Kidney (tissue), 14 donors: ENCODE measurements around the gene VOPP1. TPM values are rescaled to one million over a fixed set of nuclear protein-coding genes. Genes with fewer than 3 reads are reported as not detected.

Experiments used
- DNase-seq, 5 donors: peaks; one replicate each; pipeline ENCODE4 v3.0.0-alpha.2; 2013 to 2020
- FAIRE-seq: peaks from 2 replicates; lab custom pipeline; 2012; peaks lifted over from hg19 to GRCh38; lab: Jason Lieb, UNC
- H3K27ac ChIP-seq, 2 donors: one replicate each; pipeline ENCODE4 v1.7.0; 2013; ENCODE audit warnings: low read depth in 2 of 2, low read length in 2 of 2, inconsistent platforms in 1 of 2
- H3K27me3 ChIP-seq: one replicate; pipeline ENCODE4 v1.7.1; 2013; ENCODE audit warnings: low read length, inconsistent platforms; ENCODE audit not compliant: control insufficient read depth, insufficient read depth
- H3K36me3 ChIP-seq, 3 donors: one replicate each; pipeline versions ENCODE4 v1.7.0 to v1.7.1; 2013; ENCODE audit warnings: low read length in 3 of 3, control low read depth in 1 of 3, inconsistent platforms in 1 of 3; ENCODE audit not compliant: insufficient read depth in 3 of 3, control insufficient read depth in 2 of 3
- H3K4me1 ChIP-seq, 3 donors: one replicate each; pipeline versions ENCODE4 v1.7.0 to v1.7.1; 2013; ENCODE audit warnings: low read length in 3 of 3, inconsistent platforms in 1 of 3, low read depth in 1 of 3; ENCODE audit not compliant: control insufficient read depth in 2 of 3, insufficient read depth in 2 of 3
- H3K4me3 ChIP-seq, 3 donors: one replicate each; pipeline versions ENCODE4 v1.7.0 to v1.8.1; 2013; ENCODE audit warnings: low read length in 3 of 3, control low read depth in 1 of 3, inconsistent platforms in 1 of 3
- H3K9ac ChIP-seq, 3 donors: one replicate each; pipeline versions ENCODE4 v1.7.0 to v1.7.1; 2013; ENCODE audit warnings: low read length in 3 of 3, control low read depth in 1 of 3, inconsistent platforms in 1 of 3
- H3K9me3 ChIP-seq, 3 donors: one replicate each; pipeline versions ENCODE4 v1.7.0 to v1.7.1; 2013; ENCODE audit warnings: low read length in 3 of 3, control low read depth in 1 of 3, inconsistent platforms in 1 of 3; ENCODE audit not compliant: control insufficient read depth in 2 of 3, insufficient read depth in 1 of 3
- intact Hi-C: fragments of 100-400 bp; cut with DNase I; formaldehyde crosslinking; loops from one replicate; pipeline ENCODE4 v1.11.1; 2022
- polyA plus RNA-seq: library from polyadenylated mRNA; stranded (reverse); fragments of 350-450 nt; fragmentation: Illumina TruSeq; extraction: RNeasy Lipid Tissue Mini Kit (QIAGEN cat#74804); gene quantifications from one replicate; pipeline ENCODE4 v1.2.3, GENCODE V29; 2014; ENCODE audit warnings: low read depth, low replicate concordance; ENCODE audit not compliant: insufficient read depth
- total RNA-seq: library from RNA; stranded (reverse); fragmentation: NEBNext Ultra II Directional; extraction: Animal tissue kit (Norgen Biotek cat#: 25700); gene quantifications from one replicate; pipeline ENCODE4 v1.2.1, GENCODE V29; 2021
- TF ChIP-seq, protein P1 (sequence below): IDR thresholded peaks from 3 replicates; pipeline ENCODE4 v1.5.1; 2012; ENCODE audit warnings: mild to moderate bottlenecking, moderate library complexity, borderline replicate concordance; ENCODE audit not compliant: insufficient read depth; ENCODE audit errors: extremely low read depth
- donor health status: control.
- donor health status: control.
- donor health status: control.
- donor health status: control.
- donor health status: control.
- donor health status: DM: yes; HTN: yes; CAD: no.
- donor health status: Normal renal cell carcinoma (clear cell type).

VOPP1 gene
- total and polyA plus RNA-seq, 2 donors from 2014 or later: 47.3 to 98.7 TPM

GRCh38 chr7:55554038-55554437 is 18.3 kb downstream of the VOPP1 start:
- H3K9me3 ChIP-seq: no peaks in the 10 kb centered on the region
- TF ChIP-seq, protein P1, sequence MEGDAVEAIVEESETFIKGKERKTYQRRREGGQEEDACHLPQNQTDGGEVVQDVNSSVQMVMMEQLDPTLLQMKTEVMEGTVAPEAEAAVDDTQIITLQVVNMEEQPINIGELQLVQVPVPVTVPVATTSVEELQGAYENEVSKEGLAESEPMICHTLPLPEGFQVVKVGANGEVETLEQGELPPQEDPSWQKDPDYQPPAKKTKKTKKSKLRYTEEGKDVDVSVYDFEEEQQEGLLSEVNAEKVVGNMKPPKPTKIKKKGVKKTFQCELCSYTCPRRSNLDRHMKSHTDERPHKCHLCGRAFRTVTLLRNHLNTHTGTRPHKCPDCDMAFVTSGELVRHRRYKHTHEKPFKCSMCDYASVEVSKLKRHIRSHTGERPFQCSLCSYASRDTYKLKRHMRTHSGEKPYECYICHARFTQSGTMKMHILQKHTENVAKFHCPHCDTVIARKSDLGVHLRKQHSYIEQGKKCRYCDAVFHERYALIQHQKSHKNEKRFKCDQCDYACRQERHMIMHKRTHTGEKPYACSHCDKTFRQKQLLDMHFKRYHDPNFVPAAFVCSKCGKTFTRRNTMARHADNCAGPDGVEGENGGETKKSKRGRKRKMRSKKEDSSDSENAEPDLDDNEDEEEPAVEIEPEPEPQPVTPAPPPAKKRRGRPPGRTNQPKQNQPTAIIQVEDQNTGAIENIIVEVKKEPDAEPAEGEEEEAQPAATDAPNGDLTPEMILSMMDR: no peak
- intact Hi-C loops: no loop called here
- peaks cover 4 to 24% (median 20%) of the 10 kb centered on the region in 3 donors for H3K4me1 ChIP-seq
- H3K27me3 ChIP-seq: no peaks in the 10 kb centered on the region
- DNase-seq (no peak), FAIRE-seq (no peak)
- H3K4me3 ChIP-seq: no peak overlapping the region
- no peak overlapping the region for H3K9ac ChIP-seq
- no peaks in the 10 kb centered on the region for H3K36me3 ChIP-seq
- H3K27ac ChIP-seq: no peak overlapping the region

GRCh38 chr7:55553024-55553345 is 19.3 kb downstream of the VOPP1 start:
- Histone ChIP-seq H3K9ac (no peak overlapping the region), H3K36me3 (no peaks in the 10 kb centered on the region), H3K4me3 (peak overlapping the region in 1 of 3 donors; percentile 39), H3K9me3 (no peaks in the 10 kb centered on the region), H3K27ac (peak overlapping the region in 1 of 2 donors; percentile 65), H3K27me3 (no peaks in the 10 kb centered on the region), H3K4me1 (peaks cover 4 to 25% (median 25%) of the 10 kb centered on the region in 3 donors)
- TF ChIP-seq, protein P1: no peak
- intact Hi-C loops: no loop called here
- DNase-seq (no peak), FAIRE-seq (no peak)

DNA sequence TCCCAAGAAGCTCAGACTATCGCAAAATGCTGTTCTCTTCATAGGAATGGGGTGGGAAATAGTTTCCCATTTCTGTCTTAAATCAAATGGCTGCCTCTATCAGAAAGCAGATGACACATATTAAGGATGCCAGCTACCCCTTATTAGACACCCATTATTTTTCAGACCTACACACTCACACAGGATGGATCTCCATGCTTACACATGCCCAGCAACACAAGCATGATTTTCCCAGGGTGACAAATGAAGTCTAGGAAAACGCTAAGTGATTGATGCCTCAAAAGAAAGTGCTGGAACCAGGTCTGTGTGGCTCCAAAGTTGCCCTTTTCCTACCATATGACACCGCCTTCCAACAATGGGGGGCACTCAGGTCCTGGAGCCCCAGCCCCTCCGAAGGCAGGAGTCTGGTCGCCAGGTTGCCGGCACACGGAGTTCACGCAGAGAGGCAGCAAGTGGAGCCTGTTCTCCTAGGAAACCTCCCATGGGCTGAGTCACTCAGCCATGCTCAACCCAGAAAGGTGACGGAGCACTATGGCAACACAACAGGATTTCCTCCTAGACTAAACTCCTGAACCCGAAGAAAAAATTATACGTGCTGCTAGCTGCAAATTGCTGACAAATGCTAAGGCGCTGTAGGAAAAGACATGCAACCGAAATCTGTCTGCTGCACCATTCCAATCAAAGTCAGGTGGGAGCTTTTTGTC is 19.8 kb downstream of the VOPP1 start:
- TF ChIP-seq, protein P1: no peak
- no peak for FAIRE-seq
- H3K27ac ChIP-seq: peak overlapping the region; percentile 43 to 65

More for the DNA sequence above, 19.8 kb downstream of the VOPP1 start:
- peaks cover 4 to 25% (median 25%) of the 10 kb centered on the region in 3 donors for H3K4me1 ChIP-seq
- no peaks in the 10 kb centered on the region for H3K27me3 ChIP-seq
- peak overlapping the region in 1 of 3 donors; percentile 36 for H3K9ac ChIP-seq
- H3K4me3 ChIP-seq: peak overlapping the region in 1 of 3 donors; percentile 39
- peak; percentile 70 to 90 (median 80) for DNase-seq
- intact Hi-C loops: no loop called here
- H3K36me3 ChIP-seq: no peaks in the 10 kb centered on the region
- H3K9me3 ChIP-seq: no peaks in the 10 kb centered on the region
